ENCODE measurements around the gene MBD6.

MBD6 gene

DNA sequence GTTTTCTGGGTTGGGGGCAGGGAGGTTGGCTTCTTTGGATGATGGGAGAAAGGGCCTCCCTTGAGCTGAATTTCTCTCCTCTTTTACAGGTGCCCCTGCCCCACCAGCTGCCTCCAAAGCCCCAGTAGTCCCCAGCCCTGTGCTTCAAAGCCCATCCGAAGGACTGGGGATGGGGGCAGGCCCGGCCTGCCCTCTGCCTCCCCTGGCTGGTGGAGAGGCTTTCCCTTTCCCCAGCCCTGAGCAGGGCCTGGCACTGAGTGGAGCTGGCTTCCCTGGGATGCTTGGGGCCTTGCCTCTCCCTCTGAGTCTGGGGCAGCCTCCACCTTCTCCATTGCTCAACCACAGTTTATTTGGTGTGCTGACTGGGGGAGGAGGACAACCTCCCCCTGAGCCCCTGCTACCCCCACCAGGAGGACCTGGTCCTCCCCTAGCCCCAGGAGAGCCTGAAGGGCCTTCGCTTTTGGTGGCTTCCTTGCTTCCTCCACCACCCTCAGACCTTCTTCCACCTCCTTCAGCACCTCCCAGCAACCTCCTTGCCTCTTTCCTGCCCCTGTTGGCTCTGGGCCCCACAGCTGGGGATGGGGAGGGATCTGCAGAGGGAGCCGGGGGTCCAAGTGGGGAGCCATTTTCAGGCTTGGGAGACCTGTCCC lies 4.0 kb downstream of the MBD6 start:
- no peaks in the 10 kb centered on the region for H3K27me3 ChIP-seq (ENCODE audit: insufficient read depth, low read depth, severe bottlenecking)
- no peaks in the 10 kb centered on the region for H3K9me3 ChIP-seq (ENCODE audit: severe bottlenecking)
- no peak for DNase-seq
- peaks cover 74% of the 10 kb centered on the region for H3K36me3 ChIP-seq
- H3K27ac ChIP-seq = no peak overlapping the region
- TF ChIP-seq, protein P1, sequence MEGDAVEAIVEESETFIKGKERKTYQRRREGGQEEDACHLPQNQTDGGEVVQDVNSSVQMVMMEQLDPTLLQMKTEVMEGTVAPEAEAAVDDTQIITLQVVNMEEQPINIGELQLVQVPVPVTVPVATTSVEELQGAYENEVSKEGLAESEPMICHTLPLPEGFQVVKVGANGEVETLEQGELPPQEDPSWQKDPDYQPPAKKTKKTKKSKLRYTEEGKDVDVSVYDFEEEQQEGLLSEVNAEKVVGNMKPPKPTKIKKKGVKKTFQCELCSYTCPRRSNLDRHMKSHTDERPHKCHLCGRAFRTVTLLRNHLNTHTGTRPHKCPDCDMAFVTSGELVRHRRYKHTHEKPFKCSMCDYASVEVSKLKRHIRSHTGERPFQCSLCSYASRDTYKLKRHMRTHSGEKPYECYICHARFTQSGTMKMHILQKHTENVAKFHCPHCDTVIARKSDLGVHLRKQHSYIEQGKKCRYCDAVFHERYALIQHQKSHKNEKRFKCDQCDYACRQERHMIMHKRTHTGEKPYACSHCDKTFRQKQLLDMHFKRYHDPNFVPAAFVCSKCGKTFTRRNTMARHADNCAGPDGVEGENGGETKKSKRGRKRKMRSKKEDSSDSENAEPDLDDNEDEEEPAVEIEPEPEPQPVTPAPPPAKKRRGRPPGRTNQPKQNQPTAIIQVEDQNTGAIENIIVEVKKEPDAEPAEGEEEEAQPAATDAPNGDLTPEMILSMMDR (IDR thresholded peaks at IDR 0.05; ENCODE audit: low read depth, low read length) = no peak
- H3K4me3 ChIP-seq (ENCODE audit: low read depth, low read length) = no peak overlapping the region

DNA sequence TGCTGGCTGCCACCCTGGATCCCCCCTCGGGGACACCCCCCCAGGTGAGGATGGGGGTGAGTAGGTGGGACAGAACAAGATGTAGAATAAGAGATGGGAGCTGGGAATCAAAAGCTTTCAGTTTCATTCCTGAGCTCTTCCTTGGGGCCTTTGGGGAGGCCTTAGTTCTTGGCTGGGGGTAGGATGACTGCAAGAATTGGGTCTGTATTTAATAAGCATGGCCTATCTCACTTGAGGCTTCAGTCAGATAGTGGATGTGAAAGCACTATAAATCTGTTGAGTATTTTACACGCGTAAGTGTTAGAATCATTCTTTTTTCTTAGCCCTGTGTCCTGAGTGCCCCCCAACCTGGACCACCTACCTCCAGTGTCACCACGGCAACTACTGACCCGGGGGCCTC lies 4.6 kb downstream of the MBD6 start:
- Histone ChIP-seq H3K4me3 (ENCODE audit: low read depth, low read length) (no peak overlapping the region), H3K9me3 (ENCODE audit: severe bottlenecking) (no peaks in the 10 kb centered on the region), H3K27me3 (ENCODE audit: insufficient read depth, low read depth, severe bottlenecking) (no peaks in the 10 kb centered on the region), H3K27ac (no peak overlapping the region), H3K36me3 (peaks cover 79% of the 10 kb centered on the region)
- TF ChIP-seq, protein P1 (IDR thresholded peaks at IDR 0.05; ENCODE audit: low read depth, low read length) = no peak
- DNase-seq = no peak

DNA sequence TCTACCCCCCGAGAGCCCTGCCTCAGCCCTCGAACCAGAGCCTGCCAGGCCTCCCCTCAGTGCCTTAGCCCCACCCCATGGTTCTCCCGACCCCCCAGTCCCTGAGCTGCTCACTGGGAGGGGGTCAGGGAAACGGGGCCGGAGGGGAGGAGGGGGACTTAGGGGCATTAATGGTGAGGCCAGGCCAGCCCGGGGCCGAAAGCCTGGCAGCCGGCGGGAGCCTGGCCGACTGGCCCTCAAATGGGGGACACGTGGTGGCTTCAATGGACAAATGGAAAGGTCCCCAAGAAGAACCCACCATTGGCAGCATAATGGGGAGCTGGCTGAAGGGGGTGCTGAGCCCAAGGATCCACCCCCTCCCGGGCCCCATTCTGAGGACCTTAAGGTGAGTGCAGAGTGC lies 5.6 kb downstream of the MBD6 start:
- H3K4me3 ChIP-seq (ENCODE audit: low read depth, low read length) = no peak overlapping the region
- H3K27me3 ChIP-seq (ENCODE audit: insufficient read depth, low read depth, severe bottlenecking) = no peaks in the 10 kb centered on the region
- DNase-seq = no peak
- peaks cover 89% of the 10 kb centered on the region for H3K36me3 ChIP-seq
- no peaks in the 10 kb centered on the region for H3K9me3 ChIP-seq (ENCODE audit: severe bottlenecking)
- no peak overlapping the region for H3K27ac ChIP-seq
- TF ChIP-seq, protein P1 (IDR thresholded peaks at IDR 0.05; ENCODE audit: low read depth, low read length) = no peak

DNA sequence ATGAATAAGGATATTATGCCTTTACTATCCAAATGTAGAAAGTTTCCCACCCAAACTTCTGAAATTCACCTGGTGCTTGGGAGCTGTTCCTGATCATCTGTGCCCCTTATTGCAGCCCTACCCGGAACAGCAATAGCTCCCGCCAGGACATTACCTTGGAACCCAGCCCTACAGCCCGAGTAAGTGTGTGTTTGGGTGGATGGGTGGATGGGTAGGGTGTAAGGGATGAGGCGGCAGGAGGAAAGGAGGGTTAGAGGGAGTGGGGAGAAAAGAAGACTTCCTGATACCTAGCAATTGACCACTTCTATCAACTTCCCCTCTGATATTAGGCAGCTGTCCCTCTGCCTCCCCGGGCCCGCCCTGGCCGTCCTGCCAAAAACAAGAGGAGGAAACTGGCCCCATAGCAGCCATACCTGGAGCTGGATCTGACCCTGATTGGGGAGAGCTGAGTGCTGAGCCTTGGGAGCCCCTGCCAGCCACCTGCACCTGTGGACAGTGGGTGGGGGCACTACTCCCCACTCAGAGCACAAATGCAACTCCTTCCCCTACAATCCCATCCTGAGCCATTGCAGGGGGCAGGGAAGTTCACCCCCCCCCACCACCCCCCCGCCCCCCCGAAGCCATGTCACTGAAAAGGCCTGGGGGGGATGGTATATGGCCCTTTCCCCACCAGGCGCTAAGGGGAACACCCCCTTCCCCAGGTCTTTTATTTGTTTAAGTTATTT lies 6.4 kb downstream of the MBD6 start:
- Histone ChIP-seq H3K9me3 (ENCODE audit: severe bottlenecking) (no peaks in the 10 kb centered on the region), H3K36me3 (peaks cover 92% of the 10 kb centered on the region), H3K4me3 (ENCODE audit: low read depth, low read length) (no peak overlapping the region), H3K27me3 (ENCODE audit: insufficient read depth, low read depth, severe bottlenecking) (no peaks in the 10 kb centered on the region), H3K27ac (no peak overlapping the region)
- DNase-seq = no peak
- TF ChIP-seq, protein P1 (IDR thresholded peaks at IDR 0.05; ENCODE audit: low read depth, low read length) = no peak

DNA sequence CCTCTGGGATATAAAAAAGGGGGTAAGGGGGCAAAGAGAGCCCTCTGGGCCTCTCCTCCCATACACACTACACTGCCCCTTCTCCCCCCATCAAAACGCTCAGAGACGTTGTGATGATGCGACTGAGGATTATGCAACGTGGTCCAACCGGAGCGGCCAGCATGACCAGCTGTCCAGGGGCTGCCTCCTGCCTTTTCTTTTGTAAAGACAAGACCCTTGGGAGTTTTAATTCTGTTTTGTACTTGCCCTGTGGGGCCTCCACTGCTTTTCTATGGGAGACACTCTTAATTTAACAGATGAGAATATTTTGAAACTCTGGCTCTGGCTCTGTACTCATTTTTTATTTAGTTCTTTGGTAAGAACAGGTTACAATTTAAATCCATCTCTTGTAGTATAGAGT lies 7.2 kb downstream of the MBD6 start:
- no peaks in the 10 kb centered on the region for H3K9me3 ChIP-seq (ENCODE audit: severe bottlenecking)
- TF ChIP-seq, protein P1 (IDR thresholded peaks at IDR 0.05; ENCODE audit: low read depth, low read length) = no peak
- H3K36me3 ChIP-seq = peaks cover 92% of the 10 kb centered on the region
- H3K4me3 ChIP-seq (ENCODE audit: low read depth, low read length) = no peak overlapping the region
- H3K27me3 ChIP-seq (ENCODE audit: insufficient read depth, low read depth, severe bottlenecking) = no peaks in the 10 kb centered on the region
- DNase-seq = peak; percentile 44
- peak overlapping the region; percentile 27 for H3K27ac ChIP-seq
